Urinary bladder (tissue), 4 donors: ENCODE data around the gene SDF2L1. TPM values are rescaled to one million over a fixed set of nuclear protein-coding genes. Genes with fewer than 3 reads are reported as not detected.
"Not testable (repeated sequence)": the region's sequence is repeated elsewhere in the genome, so short reads cannot be mapped to it uniquely, and the experiment has no call there.

Experiments used
- DNase-seq: peaks from one replicate; pipeline ENCODE4 v3.0.0-alpha.2; 2015; ENCODE audit errors: extremely low spot score
- H3K27ac ChIP-seq: one replicate; pipeline ENCODE4 v1.5.1; 2013; ENCODE audit warnings: low read depth, mild to moderate bottlenecking, moderate library complexity
- H3K36me3 ChIP-seq: one replicate; pipeline ENCODE4 v1.6.1; 2013; ENCODE audit warnings: mild to moderate bottlenecking, moderate library complexity; ENCODE audit not compliant: insufficient read depth
- H3K4me1 ChIP-seq: one replicate; pipeline ENCODE4 v1.6.1; 2013; ENCODE audit warnings: mild to moderate bottlenecking, moderate library complexity; ENCODE audit not compliant: insufficient read depth
- H3K4me3 ChIP-seq: one replicate; pipeline ENCODE4 v1.5.1; 2013; ENCODE audit warnings: low read depth, low read length
- WGBS: extraction: QIAGEN DNeasy Blood & Tissue Kit; methylation state at CpG from one replicate; pipeline ENCODE4 v1.1.7; 2013; 5-methylcytosine and 5-hydroxymethylcytosine counted together
- polyA plus RNA-seq: library from polyadenylated mRNA; stranded (reverse); fragments of 200-250 nt; gene quantifications from one replicate; pipeline ENCODE4 v1.2.3, GENCODE V29; 2013
- total RNA-seq: library from RNA; depleted of rRNA; stranded (reverse); fragments of >200 nt; gene quantifications from one replicate; pipeline ENCODE4 v1.2.3, GENCODE V29; 2014
- donor health status: healthy with polysubstance abuse.
- donor health status: healthy.

Gene SDF2L1
- total and polyA plus RNA-seq, 2 donors: 5.1 to 58.0 TPM

GRCh38 chr22:21673534-21674321 lies 31.6 kb downstream of the SDF2L1 start:
- H3K4me3 ChIP-seq: no peak overlapping the region
- peaks cover 8% of the 10 kb centered on the region for H3K36me3 ChIP-seq
- DNase-seq: no peak
- WGBS: 90% methylated on average over 12 of the region's 12 CpGs
- no peaks in the 10 kb centered on the region for H3K4me1 ChIP-seq
- no peak overlapping the region for H3K27ac ChIP-seq

GRCh38 chr22:21674638-21675245 lies 32.6 kb downstream of the SDF2L1 start:
- no peak overlapping the region for H3K27ac ChIP-seq
- no peaks in the 10 kb centered on the region for H3K4me1 ChIP-seq
- no peak overlapping the region for H3K4me3 ChIP-seq
- H3K36me3 ChIP-seq: peaks cover 8% of the 10 kb centered on the region
- WGBS: 95% methylated on average over 12 of the region's 12 CpGs
- DNase-seq: no peak

GRCh38 chr22:21677606-21678443 lies 35.7 kb downstream of the SDF2L1 start:
- no peaks in the 10 kb centered on the region for H3K4me1 ChIP-seq
- H3K27ac ChIP-seq: no peak overlapping the region
- H3K36me3 ChIP-seq: peaks cover 5% of the 10 kb centered on the region
- DNase-seq: no peak
- no peak overlapping the region for H3K4me3 ChIP-seq
- WGBS: 88% methylated on average over 15 of the region's 15 CpGs

GRCh38 chr22:21678842-21679241 lies 36.7 kb downstream of the SDF2L1 start:
- WGBS: 98% methylated on average over 12 of the region's 12 CpGs
- DNase-seq, H3K36me3 ChIP-seq, H3K4me3 ChIP-seq, H3K27ac ChIP-seq, H3K4me1 ChIP-seq: not testable (repeated sequence)

GRCh38 chr22:21679383-21679782 lies 37.3 kb downstream of the SDF2L1 start:
- DNase-seq: no peak
- Histone ChIP-seq H3K36me3 (peaks cover 3% of the 10 kb centered on the region), H3K27ac (no peak overlapping the region), H3K4me3 (no peak overlapping the region), H3K4me1 (no peaks in the 10 kb centered on the region)
- 97% methylated on average over 4 of the region's 4 CpGs for WGBS

GRCh38 chr22:21680830-21681565 lies 38.9 kb downstream of the SDF2L1 start:
- H3K36me3 ChIP-seq: no peaks in the 10 kb centered on the region

GRCh38 chr22:21681566-21682370 lies 39.7 kb downstream of the SDF2L1 start:
- H3K27ac ChIP-seq: no peak overlapping the region
- no peaks in the 10 kb centered on the region for H3K36me3 ChIP-seq
- DNase-seq: no peak
- WGBS: 85% methylated on average over 24 of the region's 24 CpGs
- H3K4me1 ChIP-seq: no peaks in the 10 kb centered on the region
- no peak overlapping the region for H3K4me3 ChIP-seq

More at GRCh38 chr22:21680830-21681565, 38.9 kb downstream of the SDF2L1 start:
- H3K27ac ChIP-seq: no peak overlapping the region
- DNase-seq: no peak
- no peak overlapping the region for H3K4me3 ChIP-seq
- H3K4me1 ChIP-seq: no peaks in the 10 kb centered on the region
- 95% methylated on average over 21 of the region's 21 CpGs for WGBS

GRCh38 chr22:21682385-21683175 lies 40.5 kb downstream of the SDF2L1 start:
- 92% methylated on average over 20 of the region's 20 CpGs for WGBS
- Histone ChIP-seq H3K36me3 (no peaks in the 10 kb centered on the region), H3K4me1 (no peaks in the 10 kb centered on the region), H3K4me3 (no peak overlapping the region), H3K27ac (no peak overlapping the region)
- DNase-seq: no peak

GRCh38 chr22:21683401-21683811 lies 41.3 kb downstream of the SDF2L1 start:
- H3K36me3 ChIP-seq: no peaks in the 10 kb centered on the region
- no peak overlapping the region for H3K27ac ChIP-seq
- WGBS: 87% methylated on average over 7 of the region's 7 CpGs
- DNase-seq: no peak
- H3K4me1 ChIP-seq: no peaks in the 10 kb centered on the region
- H3K4me3 ChIP-seq: no peak overlapping the region

- Histone ChIP-seq H3K27ac (no peak overlapping the region), H3K4me1 (no peaks in the 10 kb centered on the region), H3K36me3 (no peaks in the 10 kb centered on the region), H3K4me3 (no peak overlapping the region)
- no peak for DNase-seq
- 93% methylated on average over 19 of the region's 19 CpGs for WGBS
These were observed 42.5 kb downstream of the SDF2L1 start for GRCh38 chr22:21684492-21685163.

GRCh38 chr22:21685164-21685513 lies 43.0 kb downstream of the SDF2L1 start:
- no peak for DNase-seq
- Histone ChIP-seq H3K4me3 (no peak overlapping the region), H3K27ac (no peak overlapping the region), H3K4me1 (no peaks in the 10 kb centered on the region), H3K36me3 (no peaks in the 10 kb centered on the region)
- 81% methylated on average over 8 of the region's 8 CpGs for WGBS

GRCh38 chr22:21686193-21686608 lies 44.1 kb downstream of the SDF2L1 start:
- Histone ChIP-seq H3K4me1 (no peaks in the 10 kb centered on the region), H3K27ac (no peak overlapping the region), H3K36me3 (no peaks in the 10 kb centered on the region), H3K4me3 (no peak overlapping the region)
- no peak for DNase-seq
- WGBS: 94% methylated on average over 8 of the region's 8 CpGs
